DMS 273 (cell line): ENCODE data around the gene C16orf86.

Experiments
- DNase-seq: peaks from one replicate; lab custom pipeline; 2025; ENCODE audit not compliant: unreplicated experiment; lab: John Stamatoyannopoulos, UW

C16orf86 gene

DNA sequence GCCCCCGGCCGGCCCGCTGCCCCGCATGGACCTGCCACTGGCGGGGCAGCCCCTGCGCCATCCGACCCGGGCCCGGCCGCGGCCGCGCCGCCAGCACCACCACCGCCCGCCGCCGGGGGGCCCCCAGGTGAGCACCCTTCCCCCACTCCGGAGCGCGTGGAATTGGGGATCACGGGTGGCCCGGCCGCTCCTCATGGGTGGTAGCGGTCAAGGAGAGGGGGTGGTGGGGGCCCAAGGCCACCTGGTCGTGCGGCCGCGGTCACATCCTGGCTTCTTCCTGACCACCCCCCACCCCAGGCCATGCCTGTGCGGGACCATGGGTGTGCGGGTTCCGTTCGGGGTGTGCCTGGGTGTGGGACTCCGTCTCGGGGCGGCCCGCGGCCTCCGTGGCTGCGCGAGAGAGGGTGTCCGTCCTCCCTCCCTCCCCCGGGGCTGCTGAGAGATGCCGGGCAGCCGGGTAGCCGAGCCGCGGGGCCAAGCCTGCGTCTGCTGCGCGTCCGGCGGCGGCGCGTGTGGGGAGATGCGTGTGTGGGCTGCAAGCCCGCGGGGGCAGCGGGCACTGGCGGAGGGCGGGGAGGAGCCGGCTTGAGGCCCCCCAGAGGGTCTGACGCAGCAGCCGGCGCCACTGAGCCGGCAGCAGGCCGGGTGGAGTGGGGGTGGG is 13.4 kb upstream of the C16orf86 start:
- peak; percentile 41 for DNase-seq

DNA sequence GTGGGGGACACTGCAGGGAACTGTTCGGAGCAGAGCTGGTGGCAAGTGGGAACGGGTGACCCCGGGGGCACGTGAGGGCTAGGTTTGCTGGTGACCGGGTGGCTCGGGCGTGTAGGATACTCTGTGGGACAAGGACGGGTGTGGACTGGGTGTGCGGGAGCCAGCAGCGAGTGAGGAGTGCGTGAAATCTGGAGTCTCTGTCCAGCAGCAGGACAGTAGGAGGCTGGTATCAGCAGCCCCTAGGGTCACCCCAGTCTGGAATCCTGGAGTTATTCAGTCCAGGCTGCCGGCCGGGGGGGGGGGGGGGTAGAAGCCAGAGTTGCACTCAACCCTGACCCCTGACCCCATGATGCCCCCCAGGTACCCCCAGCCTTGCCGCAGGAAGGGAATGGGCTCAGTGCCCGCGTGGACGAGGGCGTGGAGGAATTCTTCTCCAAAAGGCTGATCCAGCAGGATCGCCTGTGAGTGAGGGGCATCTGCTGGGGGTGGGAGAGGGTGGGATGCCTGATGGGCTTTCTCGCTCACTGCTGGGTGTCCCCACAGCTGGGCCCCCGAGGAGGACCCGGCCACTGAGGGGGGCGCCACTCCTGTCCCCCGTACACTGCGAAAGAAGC is 12.7 kb upstream of the C16orf86 start:
- no peak for DNase-seq

DNA sequence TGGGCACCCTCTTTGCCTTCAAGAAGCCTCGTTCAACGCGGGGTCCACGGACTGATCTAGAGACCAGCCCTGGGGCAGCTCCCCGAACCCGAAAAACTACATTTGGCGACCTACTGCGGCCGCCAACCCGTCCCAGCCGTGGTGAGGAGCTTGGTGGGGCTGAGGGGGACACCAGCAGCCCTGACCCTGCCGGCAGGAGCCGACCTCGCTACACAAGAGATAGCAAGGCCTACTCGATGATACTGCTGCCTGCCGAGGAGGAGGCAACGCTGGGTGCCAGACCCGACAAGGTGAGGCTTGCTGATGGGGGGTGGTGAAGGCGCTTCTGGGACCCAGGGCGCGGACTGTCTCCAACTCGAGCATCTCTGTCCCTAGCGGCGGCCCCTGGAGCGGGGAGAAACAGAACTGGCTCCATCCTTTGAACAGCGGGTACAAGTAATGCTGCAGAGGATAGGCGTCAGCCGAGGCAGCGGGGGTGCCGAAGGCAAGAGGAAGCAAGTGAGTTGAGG is 12.2 kb upstream of the C16orf86 start:
- no peak for DNase-seq

DNA sequence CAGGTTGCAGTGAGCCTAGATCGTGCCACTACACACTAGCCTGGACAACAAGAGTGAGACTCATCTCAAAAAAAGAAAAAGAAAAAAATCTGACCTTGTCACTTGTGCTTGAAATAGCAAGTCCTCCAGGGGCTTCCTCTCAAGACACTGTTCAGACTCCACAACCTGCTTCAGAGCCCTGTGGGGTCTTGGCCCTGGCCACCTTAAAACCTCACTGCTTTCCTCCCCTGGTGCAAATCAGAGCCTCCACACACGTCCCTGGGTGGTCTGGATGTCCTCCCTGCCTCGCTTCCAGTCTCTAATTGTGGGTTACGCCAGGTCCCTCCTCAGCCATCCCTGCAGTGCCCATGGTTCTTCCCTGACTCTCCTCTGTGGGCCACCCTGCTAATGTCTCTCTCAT is 11.3 kb upstream of the C16orf86 start:
- no peak for DNase-seq

DNA sequence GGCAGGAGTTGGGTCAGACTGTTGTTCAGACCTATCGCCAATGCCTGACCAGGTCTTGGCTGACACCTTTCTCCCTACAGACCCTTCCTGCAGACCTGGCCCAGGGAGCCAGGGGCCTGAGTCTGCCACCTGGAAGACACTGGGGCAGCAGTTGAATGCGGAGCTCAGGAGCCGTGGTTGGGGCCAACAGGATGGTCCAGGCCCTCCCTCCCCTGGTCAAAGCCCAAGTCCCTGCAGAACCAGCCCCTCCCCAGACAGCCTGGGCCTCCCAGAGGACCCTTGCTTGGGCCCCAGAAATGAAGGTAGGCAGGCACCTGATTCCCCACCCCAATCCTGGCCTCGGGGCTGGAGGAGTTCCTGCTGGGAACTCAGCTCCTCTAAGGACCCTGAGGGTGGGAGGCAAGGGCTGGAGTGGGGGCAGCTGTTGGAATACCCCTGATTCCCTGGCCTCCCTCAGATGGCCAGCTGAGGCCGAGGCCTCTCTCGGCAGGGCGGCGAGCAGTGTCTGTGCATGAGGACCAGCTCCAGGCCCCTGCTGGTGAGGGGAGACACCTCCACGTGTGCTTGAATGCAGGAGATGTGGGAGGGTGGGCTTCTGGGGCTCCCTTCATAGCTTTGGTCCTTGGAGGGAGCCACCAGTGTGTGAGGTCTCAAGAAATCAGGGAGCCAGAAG is 10.1 kb upstream of the C16orf86 start:
- no peak for DNase-seq

DNA sequence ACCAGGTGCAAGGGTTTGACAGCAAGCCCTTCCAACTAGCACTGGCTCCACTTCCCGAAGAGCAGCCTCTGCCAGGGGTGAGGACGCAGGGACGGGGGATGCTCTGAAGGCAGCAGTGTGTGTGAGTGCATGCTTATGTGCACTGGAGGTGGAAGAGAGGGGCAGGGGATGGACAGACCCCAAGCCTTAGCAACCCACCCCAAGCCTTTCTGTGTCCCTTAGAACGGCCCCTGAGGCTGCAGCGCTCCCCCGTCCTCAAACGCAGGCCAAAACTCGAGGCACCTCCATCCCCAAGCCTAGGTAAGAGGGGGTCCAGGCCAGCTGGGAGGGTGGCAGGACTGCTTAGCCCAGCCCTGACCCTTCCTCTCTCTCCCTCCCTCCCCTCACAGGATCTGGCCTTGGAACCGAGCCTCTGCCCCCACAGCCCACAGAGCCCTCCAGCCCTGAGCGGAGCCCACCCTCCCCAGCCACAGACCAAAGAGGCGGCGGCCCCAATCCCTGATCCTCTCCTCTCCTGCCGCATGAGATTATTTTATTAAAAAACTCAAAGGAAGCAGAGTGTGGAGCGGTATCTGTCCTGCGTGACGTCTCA is 9.5 kb upstream of the C16orf86 start:
- no peak for DNase-seq

DNA sequence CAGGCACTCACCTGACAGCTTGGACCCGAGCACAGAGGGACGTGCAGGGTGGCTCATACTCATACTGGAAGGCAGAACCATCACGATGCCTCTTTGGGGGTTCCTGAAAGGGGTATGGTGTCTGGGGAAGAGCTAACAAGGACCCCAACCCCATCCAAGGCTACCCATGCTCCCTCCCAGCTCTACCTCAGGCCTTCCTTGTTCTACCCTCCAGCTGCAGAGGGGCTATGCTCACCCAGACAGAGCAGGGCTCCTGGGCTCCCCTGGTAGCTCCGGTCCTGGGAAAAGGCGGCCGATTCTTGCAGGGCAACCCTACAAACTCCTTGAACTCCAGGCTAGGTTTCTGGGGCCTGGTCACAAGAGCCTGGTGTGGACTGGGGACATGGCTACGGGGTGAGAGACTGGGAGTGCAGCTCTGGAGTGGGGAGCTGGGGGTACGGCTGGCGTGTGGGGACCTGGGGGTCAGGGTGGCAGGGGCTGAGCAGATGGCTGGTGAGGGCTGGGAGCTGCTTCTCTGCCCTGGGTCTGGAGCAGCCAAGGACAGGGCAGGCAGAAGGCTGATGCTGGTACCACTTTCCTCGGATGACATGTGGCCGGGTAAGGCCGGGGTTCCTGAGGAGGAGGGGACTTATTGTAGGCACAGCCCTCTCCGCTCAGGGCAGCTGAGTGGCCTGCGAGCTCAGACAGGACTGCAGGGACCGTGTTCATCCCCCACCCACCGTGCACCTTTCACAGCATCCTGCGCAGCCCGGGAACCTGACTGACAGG is 8.7 kb upstream of the C16orf86 start:
- DNase-seq, result no peak

DNA sequence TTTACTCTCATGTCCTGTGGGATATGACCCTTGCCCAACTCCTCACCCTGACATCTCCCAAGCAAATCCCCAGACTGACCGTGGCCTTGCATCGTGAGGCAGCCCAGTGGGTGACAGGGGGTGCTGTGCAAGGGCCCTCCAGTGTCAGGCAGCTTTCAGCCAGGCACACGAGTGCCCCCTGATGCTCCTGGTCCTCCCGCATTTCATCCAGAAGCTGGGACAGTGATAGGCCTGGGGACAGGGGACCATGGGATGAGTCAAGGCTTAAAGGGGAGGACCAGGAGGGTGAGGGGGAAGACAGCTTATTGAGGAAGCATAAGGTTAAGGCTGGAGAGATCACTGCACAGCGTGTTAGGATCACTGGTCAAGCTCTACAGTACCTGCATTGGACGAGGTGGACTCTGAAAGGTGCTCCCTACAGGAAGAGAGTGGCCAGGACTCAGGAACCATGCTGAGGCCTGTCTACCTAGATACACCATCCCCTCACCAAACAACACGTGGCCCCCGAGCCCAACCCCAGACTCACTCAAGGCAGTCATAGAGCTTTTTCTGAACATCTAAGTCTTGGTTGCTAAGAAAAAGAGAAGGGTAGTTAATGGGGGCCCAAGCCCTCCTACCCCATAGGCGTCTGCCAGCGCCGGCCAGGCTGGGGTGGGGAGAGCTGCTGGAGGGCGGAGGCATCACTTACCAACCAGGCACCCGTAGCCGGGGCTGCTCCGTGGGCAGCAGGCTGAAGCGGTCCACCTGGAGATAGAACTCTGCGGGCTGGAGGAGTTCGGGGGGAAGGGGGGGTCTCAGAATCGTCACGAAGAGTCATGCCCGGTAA is 7.6 kb upstream of the C16orf86 start:
- DNase-seq, result no peak

DNA sequence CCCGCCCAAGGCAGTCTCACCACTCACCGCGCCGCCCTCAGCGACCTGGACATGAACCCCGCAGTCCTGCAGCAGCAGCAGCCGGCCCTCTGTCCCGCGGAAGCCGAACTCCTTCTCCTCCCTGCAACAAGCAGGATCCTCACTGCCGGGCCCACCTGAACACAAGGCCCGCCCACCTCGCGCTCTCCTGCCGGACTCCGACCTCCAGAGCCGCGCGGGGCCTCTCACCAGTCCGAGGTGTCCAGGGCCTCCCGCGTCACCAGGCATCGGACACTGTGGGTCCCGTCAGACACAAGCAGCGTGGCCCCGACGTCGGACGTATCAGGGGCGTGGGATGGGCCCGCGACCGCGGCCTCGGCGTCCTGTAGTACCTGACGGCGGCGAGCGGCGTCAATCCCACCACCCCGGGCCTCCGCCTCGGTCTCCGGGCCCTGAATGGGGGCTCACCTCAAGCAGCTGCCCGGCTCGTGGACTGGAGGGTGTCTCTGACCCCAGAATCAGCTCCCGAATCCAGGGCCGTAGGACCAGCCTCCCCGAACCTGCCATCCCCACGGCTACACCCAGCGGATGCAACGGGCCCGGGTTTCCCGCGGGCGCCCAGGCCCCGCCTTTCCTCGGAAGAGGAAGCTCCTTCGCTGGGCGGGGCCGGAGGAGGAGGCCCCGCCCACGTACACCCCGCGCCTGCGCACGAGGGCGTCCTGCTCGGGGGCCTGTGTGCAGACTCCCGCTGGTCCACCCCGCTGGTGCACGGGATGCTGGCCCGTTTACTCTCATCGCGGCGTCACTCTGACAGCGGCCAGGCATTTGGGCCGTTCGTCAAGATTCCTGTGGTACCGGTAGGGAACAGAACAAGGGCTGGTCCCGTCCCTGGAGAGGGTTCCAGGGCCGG is 6.7 kb upstream of the C16orf86 start, which contains the start of gene ACD:
TSS of gene ACD (minus strand) at position 586 of the 889 bp plus-strand sequence. CDS start at position 546, 40 bp downstream.
- peak; percentile 98 for DNase-seq

DNA sequence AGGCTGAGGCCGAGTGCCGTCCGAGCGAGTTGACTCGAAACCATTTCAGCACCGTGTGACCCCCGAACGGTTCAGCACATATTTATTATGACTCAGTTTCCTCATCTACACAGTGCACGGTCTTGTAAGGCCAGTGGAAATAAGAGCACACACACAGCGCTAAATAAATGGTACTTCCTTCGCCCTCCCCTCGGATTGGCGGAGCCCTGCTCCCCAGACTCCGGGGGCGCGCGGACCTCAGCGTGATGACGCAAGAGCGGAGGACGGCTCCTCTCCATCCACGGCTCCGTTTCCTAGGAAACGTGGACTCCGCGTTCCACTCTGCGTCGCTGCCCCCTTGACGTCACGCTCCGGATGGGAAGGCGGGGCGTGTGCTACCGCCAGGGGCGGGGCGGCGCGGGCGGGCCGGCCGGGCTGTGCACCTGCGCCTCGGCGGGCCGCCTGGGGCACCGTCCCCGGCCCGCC is 6.0 kb upstream of the C16orf86 start, which contains the start of gene PARD6A:
TSS of gene PARD6A (plus strand) at position 397 of the 465 bp plus-strand sequence. CDS start 79 bp downstream, outside the sequence.
- peak; percentile 99 for DNase-seq

DNA sequence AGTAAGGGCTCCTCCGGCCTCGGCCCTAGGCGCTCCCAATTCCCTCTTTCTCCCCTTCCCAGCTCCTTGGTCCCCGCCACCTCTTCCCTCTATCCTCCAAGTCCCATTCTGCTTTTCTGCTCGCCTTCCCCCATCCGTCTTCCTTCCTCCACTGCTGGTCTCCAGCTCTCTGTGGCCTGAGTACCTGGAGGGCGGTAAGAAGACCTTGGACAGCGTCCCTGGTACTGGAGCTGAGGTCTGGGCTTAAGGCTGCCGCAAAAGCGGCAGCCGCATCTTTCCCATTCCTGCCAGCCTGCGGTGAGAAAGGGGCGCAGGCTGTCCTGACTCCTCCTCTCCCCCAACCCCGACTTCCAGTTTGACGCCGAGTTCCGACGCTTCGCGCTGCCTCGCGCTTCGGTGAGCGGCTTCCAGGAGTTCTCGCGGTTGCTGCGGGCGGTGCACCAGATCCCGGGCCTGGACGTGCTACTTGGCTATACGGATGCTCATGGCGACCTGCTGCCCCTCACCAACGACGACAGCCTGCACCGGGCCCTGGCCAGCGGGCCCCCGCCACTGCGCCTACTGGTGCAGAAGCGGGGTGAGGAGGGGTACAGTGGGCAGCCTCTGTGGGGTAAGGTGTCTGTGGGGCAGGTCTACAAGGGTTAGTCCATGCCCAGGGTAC is 5.4 kb upstream of the C16orf86 start:
- DNase-seq, result peak; percentile 76

DNA sequence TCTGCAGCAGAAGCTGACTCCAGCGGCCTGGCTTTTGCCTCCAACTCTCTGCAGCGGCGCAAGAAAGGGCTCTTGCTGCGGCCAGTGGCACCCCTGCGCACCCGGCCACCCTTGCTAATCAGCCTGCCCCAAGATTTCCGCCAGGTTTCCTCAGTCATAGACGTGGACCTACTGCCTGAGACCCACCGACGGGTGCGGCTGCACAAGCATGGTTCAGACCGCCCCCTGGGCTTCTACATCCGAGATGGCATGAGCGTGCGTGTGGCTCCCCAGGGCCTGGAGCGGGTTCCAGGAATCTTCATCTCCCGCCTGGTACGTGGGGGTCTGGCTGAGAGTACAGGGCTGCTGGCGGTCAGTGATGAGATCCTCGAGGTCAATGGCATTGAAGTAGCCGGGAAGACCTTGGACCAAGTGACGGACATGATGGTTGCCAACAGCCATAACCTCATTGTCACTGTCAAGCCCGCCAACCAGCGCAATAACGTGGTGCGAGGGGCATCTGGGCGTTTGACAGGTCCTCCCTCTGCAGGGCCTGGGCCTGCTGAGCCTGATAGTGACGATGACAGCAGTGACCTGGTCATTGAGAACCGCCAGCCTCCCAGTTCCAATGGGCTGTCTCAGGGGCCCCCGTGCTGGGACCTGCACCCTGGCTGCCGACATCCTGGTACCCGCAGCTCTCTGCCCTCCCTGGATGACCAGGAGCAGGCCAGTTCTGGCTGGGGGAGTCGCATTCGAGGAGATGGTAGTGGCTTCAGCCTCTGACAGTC is 4.5 kb upstream of the C16orf86 start:
- no peak for DNase-seq

DNA sequence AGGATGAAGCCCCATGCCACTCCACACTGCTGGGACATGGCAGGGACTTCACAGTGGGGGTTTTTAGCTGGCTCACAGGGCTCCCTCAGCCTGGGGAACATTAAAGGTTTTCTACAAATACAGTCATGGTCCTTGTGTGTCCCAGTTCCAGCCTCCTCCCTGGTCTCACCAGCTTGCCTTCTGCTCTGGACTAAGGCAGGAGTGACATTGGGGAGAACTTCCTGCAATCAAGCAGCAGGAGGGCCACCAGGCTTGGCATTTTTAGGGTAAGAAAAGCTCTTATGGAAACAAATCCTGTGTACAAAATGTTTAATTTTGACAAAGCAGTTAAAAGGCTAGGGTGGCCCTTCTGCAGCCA is 4.0 kb upstream of the C16orf86 start:
- DNase-seq, result no peak

DNA sequence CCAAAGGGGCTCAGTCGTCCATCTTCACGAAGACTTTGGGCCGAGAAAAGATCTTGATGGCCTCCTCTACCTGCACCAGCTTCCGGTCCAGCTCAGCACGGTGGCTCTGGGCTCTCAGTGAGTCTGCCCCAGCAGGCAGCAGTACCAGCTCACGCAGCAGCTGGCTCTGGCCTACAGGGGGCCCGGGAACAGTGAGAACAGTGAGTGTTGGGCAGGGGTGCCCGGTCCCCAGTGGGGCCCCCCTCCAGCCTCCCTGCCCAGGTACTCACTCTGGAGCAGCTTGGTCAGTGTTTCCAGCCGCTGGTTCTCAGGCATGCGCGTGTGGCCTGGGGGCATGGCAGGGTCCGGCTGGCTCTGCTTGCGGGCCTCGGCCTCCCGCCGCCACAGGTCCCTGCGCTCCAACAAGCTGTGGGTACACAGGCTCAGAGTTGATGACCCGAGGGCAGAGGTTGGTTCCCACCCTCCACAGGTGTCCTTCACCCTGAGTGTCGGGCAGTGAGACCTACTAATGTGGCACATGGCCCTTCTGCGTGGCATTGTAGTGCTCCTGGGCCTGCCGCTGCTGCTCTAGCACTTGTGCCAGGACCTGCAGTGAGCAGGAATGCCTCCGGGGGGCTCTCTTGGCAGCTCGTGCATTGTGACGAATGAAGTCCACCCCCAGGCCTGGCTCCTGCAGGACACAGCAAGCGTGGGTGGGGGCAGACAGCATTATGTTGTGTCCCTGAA is 3.3 kb upstream of the C16orf86 start:
- DNase-seq, result peak; percentile 54

DNA sequence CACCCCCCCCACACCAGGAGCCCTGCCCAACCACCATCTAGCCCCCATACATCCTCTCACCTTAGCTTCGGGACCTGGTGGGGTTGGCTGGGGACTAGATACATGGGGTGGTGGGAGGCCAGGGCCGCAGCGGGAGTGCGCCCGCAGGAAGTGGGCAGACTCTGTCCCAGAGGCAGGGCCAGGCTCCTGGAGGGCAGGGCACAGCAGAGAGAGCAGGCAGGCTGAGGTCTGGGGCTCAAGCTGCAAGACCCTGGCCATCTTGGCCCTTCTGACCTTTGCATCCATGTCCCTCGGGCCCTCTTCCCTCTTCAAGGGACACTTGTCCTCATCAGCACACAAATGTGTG is 2.8 kb upstream of the C16orf86 start:
- no peak for DNase-seq

DNA sequence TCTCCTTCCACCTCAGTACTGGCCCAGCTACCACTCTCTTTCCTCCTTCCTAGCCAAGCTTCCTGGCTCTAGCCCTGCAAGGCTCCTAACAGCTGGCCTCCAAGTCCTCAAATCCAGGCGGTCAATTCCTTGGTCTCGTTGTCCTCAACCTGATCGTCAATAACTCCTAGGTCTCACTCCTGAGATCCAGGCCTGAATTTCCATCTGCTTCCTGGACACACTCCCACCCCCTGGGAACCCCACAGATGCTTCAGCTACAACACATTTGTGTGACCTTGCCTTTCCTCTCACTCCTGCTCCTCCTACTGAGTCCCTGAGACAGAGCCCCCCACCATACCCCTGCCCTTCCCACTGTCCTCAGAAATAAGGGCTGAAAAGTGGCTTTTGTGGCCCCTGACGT is 2.4 kb upstream of the C16orf86 start:
- DNase-seq, result no peak

DNA sequence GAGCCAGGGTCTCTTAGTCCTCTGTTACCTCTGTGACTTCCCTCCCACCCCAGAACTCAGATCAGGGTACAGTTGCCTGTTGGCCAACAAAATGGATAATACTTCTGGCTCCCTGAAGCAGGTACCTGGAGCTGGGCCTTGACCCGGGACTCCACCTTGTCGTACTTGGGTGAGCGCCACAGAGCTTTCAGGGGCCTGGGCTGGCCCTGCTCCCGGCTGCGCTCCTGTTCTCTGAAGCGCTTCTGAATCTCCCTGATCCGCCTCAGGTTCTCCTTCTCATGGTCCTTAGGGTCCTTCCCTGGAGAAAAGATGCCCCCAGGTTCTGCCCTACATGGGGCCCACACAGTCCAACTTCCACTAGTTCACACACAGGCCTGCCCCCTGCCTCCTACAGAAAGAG is 1.7 kb upstream of the C16orf86 start:
- DNase-seq, result no peak
